Vagina (tissue), 2 donors: Measurements from ENCODE around the gene GMCL1.

Experiments used
- CTCF ChIP-seq, 3 experiments: fragments of 450-650 bp in 2 of 3; fragments of 200-600 bp in 1 of 3; sonication (generic) in 1 of 3; IDR thresholded peaks; one replicate each; pipeline ENCODE4 v1.5.1; 2017 to 2019; ENCODE audit warnings: antibody characterized with exemption in 3 of 3, mild to moderate bottlenecking in 2 of 3, moderate library complexity in 2 of 3
- POLR2AphosphoS5 ChIP-seq, 2 donors: sonication (generic); formaldehyde crosslinking; IDR thresholded peaks; one replicate each; pipeline ENCODE4 v1.9.0; 2017; ENCODE audit warnings: antibody characterized with exemption in 2 of 2, mild to moderate bottlenecking in 2 of 2, low read depth in 1 of 2; ENCODE audit not compliant: insufficient read depth in 1 of 2

GRCh38 chr2:69889302-69889701 is 59.8 kb downstream of the GMCL1 start:
- TF ChIP-seq CTCF (IDR thresholded peaks at IDR 0.05): no peak
- TF ChIP-seq POLR2AphosphoS5 (IDR thresholded peaks at IDR 0.05; ENCODE audit: insufficient read depth in 1 of 2, low read depth in 1 of 2): no peak
